GM18951 (cell line): ENCODE results near the gene FAM184B.

Experiments
- POLR2A ChIP-seq: IDR thresholded peaks from 4 replicates; pipeline ENCODE4 v1.6.1; 2011; ENCODE audit warnings: mild to moderate bottlenecking; ENCODE audit not compliant: insufficient read length, insufficient read depth; ENCODE audit errors: extremely low read depth
- in situ Hi-C: fragments of 300-500 bp; cut with MboI; formaldehyde crosslinking; loops from one replicate; pipeline ENCODE4 v1.12.0; 2022; ENCODE audit warnings: low sequenced_read_pairs, mixed read lengths, inconsistent platforms; ENCODE audit not compliant: unreplicated experiment

Gene FAM184B

GRCh38 chr4:17781300-17782287 is at the start of gene FAM184B:
FAM184B (minus strand) TSS chr4:17781621; CDS start chr4:17781299, 322 bp downstream.
- in situ Hi-C loops = no loop called here
- TF ChIP-seq POLR2A = no peak

GRCh38 chr4:17823871-17824669 is 42.6 kb upstream of the FAM184B start:
- in situ Hi-C loops = loop anchor here (25.0 kb wide), 1 partner anchor 763 kb away; no protein-coding TSS in a partner anchor
- no peak for TF ChIP-seq POLR2A

GRCh38 chr4:17817027-17817426 is 35.6 kb upstream of the FAM184B start:
- TF ChIP-seq POLR2A = no peak
- in situ Hi-C loops = loop anchor here (10.0 to 25.0 kb wide), 2 partner anchors 548 to 770 kb away; no protein-coding TSS in a partner anchor

GRCh38 chr4:17816142-17816541 is 34.7 kb upstream of the FAM184B start:
- TF ChIP-seq POLR2A = no peak
- in situ Hi-C loops = loop anchor here (10.0 to 25.0 kb wide), 2 partner anchors 549 to 771 kb away; no protein-coding TSS in a partner anchor

- in situ Hi-C loops = loop anchor here (10.0 to 25.0 kb wide), 2 partner anchors 551 to 773 kb away; no protein-coding TSS in a partner anchor
- TF ChIP-seq POLR2A = no peak
Observed at GRCh38 chr4:17814140-17814539, 32.7 kb upstream of the FAM184B start.

GRCh38 chr4:17812801-17813200 is 31.4 kb upstream of the FAM184B start:
- no peak for TF ChIP-seq POLR2A
- in situ Hi-C loops = loop anchor here (10.0 to 25.0 kb wide), 2 partner anchors 552 to 774 kb away; no protein-coding TSS in a partner anchor

- in situ Hi-C loops = loop anchor here (10.0 to 25.0 kb wide), 2 partner anchors 553 to 775 kb away; no protein-coding TSS in a partner anchor
Observed at GRCh38 chr4:17812125-17812524, 30.7 kb upstream of the FAM184B start.

GRCh38 chr4:17811078-17811603 is 29.7 kb upstream of the FAM184B start:
- TF ChIP-seq POLR2A = no peak
- in situ Hi-C loops = loop anchor here (10.0 to 25.0 kb wide), 2 partner anchors 554 to 776 kb away; no protein-coding TSS in a partner anchor

More at GRCh38 chr4:17812125-17812524, 30.7 kb upstream of the FAM184B start:
- no peak for TF ChIP-seq POLR2A

- peak; percentile 91 for TF ChIP-seq POLR2A
- in situ Hi-C loops = loop anchor here (10.0 to 25.0 kb wide), 2 partner anchors 554 to 777 kb away; no protein-coding TSS in a partner anchor
Observed at GRCh38 chr4:17810260-17811077, 29.0 kb upstream of the FAM184B start, which contains the start of the genes DCAF16 and NCAPG. DCAF16 (minus strand) TSS chr4:17810757; CDS start chr4:17804141, 6,616 bp downstream. NCAPG (plus strand) TSS chr4:17810979; CDS start chr4:17811078, 99 bp downstream.

- no peak for TF ChIP-seq POLR2A
- in situ Hi-C loops = loop anchor here (10.0 to 25.0 kb wide), 3 partner anchors 265 to 778 kb away; no protein-coding TSS in a partner anchor
Observed at GRCh38 chr4:17809667-17810066, 28.2 kb upstream of the FAM184B start.

- TF ChIP-seq POLR2A = no peak
- in situ Hi-C loops = loop anchor here (10.0 to 25.0 kb wide), 2 partner anchors 263 to 780 kb away; no protein-coding TSS in a partner anchor
Observed at GRCh38 chr4:17807446-17807845, 26.0 kb upstream of the FAM184B start.
